Endometrial microvascular endothelial cells (primary cell): ENCODE data around the gene RNU1-4. TPM values are rescaled to one million over a fixed set of nuclear protein-coding genes. Genes with fewer than 3 reads are reported as not detected.
"Not testable (repeated sequence)": the region's sequence is repeated elsewhere in the genome, so short reads cannot be mapped to it uniquely, and the experiment has no call there.

Experiments used
- in situ Hi-C: cut with HindIII; loops from 2 replicates; pipeline ENCODE4 v1.10.0; 2017; ENCODE audit warnings: low sequenced_read_pairs, low pct_unique_long_range_greater_than_20kb; ENCODE audit errors: inconsistent ontology term
- total RNA-seq: library from RNA; depleted of rRNA; stranded (reverse); fragments of >200 nt; gene quantifications from one replicate; pipeline ENCODE4 v1.2.3, GENCODE V29; 2015; ENCODE audit errors: inconsistent ontology term

The RNU1-4 gene
- total RNA-seq, 1 donor from 2014 or later = not detected

DNA sequence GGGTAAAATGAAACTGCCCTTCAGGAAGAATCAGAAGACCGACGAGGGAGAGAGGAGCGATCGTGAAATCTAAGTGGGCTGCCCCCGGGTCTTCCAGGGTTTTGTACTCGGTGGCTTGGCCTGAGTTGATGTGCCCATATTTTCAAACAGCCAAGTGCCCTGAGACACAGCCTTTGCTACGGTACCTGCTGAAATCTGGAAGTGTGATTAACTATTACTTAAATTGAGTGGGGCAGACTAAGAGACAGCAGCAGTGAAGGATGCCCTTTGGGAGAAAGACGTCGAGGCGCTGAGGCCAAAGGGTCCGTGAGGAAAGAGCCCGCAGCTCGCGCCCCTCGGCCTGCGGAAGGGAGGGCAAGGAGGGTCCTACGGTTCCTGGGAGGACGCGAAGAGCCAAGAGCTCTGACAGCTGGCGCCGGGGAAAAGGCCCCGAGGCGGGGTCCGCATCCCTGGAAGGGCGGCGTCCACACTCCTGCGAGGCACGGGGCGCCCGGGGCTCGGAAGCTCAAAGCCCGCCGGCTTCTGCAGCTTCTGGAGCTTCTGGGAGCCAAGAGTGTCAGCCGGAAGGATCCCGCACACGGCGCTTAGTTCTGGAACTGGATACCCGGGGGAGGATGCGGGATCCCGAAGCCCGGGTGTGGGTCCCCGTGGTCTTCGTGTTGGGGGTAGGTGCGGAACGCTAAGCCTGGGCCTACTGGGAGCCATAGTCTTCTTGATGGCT lies 15.4 kb upstream of the RNU1-4 start:
- in situ Hi-C loops = no loop called here

DNA sequence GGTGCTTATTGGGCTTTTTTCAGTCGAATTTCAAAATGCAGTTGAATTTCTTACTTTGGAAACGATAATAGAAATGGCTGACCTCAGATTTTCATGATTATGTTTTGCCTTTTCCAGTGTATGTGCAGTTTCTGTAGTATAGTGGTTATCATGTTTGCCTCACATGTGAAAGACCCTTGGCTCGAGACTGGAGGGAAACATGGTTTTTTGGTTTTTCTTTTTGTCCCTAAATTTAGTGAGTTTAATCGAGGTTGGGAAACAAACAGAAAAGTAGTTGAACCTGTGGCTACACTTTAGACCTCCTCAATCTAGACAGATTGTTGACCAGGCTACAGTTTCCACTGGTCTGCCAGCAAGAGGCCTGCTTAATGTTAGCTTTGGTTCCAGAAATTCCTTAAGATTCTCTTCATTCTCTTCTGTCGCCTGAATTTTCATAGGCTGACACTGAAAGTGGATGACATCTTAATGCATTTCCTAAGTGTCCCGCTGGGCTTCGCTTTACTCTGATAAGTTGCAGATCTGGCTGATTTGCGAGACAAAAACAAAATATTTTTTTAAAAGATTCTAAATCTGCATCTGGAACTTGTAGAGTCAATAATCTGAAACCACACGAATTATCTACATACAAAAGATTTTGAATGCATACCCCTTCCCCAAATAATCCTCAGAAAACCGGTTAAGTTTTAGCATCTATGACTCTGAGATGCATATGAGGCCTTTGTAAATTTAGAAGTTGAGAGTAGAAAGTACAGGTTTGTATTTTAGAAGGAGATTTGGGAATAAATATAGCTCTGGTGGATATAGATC lies 14.7 kb upstream of the RNU1-4 start:
- in situ Hi-C loops = not testable (repeated sequence)

DNA sequence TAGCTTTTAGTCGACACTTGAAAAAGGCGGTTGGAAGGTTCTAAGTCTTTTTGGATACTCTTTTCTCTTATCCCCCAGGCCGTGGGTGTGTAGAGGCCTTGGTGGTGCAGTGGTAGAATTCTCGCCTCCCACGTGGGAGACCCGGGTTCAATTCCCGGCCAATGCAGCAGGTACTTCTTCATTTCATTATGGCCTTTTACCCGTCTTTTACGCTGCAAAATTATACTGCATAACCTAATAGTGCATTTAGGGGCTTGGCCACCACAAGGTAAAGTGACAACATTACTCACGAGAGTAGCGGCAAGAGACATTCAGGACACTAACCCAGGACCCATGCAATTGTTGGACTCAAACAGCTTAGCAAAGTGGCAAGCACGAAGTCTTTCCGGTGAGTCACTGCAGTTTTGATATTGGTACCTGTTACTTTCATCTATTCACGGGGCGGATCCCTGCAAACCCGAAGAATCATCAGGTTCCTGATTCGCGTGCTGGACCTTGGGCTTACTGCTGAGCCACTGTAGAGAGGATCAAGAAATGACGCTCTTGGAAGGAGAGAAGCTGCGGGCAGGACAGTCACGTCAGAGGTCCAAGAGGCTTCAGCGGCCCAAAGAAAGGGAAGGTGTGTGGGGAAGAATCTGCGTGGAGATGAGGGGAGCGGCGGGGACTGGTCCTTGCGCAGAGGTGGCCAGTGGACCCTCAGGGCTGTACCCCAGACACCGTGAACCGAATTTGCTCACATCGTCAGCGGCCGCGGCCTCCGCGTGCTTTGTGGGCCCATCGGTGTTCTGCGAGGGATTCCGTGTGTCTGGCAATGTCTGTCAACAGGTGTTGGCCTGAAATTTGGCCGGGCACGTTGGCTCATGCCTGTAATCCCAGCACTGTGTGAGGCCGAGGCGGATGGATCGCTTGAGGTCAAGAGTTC lies 12.9 kb upstream of the RNU1-4 start:
- in situ Hi-C loops = no loop called here

DNA sequence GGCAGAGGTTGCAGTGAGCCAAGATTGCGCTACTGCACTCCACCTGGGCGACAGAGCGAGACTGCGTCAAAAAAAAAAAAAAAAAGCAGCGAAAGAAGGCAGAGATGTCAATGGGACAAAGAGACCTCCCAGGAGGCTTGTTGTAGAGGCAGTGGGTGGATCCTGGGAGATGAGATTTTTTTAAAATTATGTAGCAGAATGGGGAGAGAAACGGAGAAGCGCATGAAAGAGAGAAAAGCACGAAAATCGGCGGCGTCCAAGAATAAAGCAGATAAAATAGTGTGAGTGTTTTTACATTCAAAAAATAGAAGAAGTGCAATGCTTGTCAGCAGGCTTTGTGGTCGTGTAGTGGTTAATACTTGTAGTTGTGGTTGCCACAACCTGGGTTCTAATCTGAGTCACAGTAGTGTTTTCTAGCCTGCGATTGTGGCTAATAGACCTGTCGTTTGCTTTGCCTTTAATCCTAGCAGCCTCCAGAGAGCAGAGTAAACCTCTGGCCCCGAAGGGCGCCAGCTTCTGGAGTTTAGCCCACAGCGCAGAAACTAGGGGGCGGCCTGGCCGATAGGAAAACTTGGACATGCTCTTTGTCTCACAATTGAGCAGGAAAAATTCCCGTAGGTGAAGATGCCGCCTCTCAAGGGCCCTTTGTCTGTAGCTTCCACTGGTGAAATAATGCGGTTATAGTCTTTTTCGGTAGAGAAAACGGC lies 11.9 kb upstream of the RNU1-4 start:
- in situ Hi-C loops = not testable (repeated sequence)

DNA sequence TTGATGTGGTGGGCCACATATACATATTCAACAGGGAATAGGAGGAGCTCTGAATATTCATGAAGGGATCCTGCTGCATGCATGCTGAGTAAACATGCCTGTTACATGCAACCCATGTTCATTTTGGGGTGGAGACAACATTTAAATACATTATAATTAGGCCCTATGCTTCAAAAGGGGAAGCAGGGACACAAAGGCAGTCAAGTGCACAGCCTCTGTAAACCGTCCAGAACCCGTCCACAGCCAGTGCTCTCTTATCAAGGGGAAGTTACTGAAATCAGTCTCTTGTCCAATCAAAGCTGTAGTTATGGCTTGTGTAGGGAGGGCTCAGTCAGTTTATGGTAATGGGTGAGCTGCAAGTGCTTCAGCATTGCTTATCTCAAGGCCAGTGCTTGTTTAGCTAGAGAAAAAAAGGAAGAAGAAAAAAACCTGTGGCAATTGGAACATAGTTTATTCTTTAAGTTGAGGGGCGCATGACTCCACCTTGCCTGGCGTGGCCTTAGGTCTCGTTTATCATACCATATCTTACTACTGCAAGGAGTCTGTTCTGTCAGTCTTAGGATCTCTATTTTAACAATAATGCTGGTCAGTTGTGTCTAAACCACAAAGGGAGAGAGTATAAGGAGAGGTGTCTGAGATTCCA lies 7.9 kb upstream of the RNU1-4 start:
- in situ Hi-C loops = not testable (repeated sequence)

DNA sequence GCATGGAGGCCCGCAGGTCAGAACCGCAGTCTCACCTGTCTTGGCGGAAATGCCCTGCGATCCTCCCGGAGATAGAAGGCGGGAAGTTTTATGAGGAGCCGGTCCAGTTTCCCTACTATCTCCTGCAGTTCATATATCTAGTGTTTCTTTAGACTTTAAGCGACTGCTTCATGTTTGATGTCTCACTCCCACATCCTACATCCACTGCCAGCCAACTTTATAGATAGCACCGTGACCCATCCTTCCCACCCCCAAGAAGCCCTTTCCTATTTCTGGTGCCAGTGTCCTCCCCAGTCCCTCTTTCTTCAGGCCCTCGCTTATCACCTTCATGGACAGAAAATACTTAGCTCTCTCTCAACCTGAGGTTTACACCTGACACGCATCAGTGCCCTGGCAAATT lies 914 bp downstream of the RNU1-4 start:
- in situ Hi-C loops = not testable (repeated sequence)

DNA sequence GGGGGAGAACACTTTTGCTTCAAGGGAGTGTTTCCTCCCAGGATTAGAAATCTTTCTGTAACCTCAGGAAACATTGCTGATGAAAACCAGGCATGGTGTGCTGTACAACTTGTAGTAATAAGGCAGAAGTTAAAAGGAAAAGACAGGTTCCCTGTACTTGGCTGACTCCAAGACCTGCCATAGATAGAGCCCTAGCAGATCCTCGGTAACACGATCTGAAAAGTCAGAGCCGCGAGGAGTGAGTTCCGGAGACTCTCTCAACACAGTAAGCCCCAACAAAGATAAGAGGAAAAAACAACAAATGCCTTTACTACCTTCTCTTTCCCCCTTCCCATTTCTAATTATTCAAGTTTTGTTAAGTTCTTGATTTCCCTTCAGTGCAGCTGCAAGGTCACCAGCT lies 7.3 kb downstream of the RNU1-4 start:
- in situ Hi-C loops = not testable (repeated sequence)

DNA sequence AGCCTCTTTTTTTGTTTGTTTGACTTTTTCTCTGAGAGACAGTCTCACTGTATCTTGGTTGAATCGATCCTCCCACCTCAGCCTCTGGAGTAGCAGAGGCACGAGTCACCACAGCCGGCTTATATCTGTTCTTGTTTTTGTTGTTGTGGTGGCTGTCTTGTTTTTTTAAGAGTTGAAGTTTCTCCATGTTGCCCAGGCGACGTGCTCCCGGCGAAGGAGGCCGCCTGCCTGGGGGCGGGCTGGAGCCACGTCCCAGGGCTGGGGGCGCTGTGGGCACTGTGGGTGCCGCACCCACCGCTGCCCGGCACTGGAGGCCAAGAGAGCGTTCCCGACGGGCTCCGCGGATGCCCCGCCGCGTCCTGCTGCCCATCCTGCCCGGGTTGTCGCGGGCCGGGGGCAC lies 8.4 kb downstream of the RNU1-4 start:
- in situ Hi-C loops = not testable (repeated sequence)

DNA sequence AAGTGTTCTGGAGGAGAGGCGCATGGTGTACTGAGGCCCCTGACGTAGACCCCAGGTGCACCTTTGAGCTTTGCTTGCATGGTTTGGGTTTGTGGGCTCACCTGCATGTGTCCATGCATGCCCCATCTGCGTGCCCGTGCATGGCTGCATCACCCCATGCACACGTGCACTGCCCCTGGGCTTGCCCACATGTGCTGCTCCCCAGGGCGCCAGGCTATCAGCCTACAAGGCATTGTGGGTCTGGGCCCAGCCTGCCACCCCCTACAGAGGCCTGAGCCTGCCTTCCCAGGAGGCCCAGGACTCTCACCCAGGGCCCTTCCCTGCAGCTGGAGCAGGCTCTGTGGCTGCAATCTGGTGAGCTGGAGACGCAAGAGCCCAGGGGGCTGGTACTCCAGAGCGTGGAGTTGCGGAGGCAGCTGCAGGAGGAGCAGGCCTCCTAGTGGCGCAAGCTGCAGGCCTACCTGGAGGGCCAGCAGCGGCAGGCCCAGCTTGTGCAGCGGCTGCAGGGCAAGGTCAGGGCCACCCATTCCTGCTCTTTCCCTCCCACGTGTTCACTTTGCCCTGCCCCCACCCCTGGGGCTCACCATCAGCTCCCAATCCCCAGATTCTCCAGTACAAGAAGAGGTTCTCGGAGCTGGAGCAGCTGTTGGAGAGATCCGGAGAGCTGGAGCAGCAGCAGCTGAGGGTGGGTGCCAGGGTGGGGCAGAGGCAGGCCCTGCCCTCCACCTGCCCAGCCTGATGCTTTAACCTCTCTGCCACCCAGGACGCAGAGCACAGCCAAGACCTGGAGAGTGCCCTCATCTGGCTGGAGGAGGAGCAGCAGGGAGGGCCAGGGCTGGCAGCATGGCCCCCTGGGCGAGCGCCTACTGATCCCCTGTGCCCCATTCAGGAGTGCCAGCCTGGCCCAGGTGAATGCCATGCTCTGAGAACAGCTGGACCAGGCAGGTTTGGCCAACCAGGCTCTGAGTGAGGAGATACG lies 9.9 kb downstream of the RNU1-4 start:
- in situ Hi-C loops = not testable (repeated sequence)

DNA sequence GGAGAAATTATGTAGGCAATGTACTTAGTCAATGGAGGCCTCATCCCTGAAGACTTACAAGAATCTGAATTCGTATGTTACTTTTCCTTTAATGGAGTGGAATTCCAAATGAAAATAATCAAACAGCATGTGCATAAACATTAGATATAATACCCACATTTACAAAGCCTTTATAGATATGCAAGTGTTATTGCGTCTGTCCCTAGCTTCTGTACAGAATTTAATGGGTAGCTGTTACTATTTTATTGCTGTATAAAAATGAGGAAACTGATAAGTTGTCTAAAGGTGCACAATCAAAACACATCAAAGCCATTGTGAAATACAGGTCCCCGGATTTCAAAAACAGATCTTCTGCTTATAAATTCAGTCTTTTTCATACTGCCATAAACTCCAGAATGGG lies 12.5 kb downstream of the RNU1-4 start:
- in situ Hi-C loops = not testable (repeated sequence)

DNA sequence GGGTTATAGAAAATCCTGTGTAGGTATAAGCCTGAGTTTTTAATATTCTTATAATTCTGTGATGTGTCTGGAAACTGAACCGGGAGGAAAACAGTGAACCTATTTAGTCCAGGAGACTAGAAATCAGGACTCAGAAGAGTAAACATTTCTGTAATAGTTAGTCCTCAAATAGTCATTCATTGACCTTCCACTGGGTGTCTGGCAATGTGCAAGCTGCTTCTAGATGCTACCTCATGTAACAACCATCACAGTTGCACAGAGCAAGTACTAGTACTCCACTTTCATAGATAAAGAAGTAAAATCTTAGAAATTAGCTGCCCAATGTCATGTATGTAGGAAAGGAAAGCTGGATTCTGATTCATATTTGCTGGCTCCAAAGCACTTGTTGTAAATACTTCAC lies 15.1 kb downstream of the RNU1-4 start:
- in situ Hi-C loops = not testable (repeated sequence)

DNA sequence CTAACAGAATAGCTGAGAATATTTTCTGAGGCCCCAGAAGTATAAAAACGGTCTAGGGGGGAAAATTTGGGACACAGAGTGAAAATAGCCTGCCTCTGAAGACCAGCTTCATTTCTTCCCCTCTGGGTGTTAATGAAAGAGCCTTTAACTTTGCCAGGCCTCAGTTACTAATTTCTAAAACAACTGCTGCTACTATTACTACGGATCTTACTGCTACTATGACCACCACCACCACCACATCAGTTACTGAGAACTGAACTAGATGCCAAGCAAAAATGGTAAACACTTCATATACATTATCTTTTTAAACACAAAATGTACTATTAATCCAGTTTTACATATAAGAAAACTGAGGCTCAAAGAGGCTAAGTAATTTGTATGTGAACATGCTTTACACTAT lies 15.6 kb downstream of the RNU1-4 start:
- in situ Hi-C loops = not testable (repeated sequence)

DNA sequence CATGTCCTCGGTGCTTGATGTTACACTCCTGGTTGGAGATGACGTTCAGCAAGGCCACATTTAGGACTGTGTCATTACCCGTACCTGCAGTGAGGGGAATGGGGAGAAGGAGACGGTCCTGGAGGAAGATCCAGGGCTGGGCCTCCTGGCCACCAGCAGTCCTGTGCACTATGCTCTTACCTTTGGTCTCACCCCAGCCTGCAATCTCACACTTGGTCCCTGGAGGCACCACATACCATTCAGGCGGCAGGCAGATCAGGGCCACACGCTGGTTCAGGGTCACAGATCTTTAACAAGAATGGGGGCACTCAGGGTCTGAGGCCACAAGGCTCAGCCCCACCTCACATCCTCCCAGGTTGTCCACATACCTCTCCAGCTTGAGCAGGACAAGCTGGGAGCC lies 17.3 kb downstream of the RNU1-4 start:
- in situ Hi-C loops = not testable (repeated sequence)

DNA sequence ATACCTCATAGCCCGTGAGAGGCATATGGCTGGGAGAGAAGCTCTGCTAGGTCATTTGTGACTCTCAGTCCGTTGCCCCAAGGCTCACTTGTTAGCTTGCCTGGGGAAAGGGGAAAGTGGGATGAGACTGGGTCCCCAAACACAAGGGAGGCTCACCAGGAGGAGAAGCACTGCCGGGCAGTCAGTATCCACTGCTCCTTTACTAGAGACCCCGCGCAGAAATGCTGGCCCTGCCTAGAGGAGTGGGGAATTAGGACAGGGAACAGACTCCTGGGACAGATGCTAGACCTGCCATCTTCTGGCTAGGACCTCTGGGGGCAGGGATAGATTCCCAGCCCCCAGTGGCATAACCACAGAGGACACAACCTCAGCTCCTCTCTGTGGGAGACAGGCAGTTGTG lies 17.7 kb downstream of the RNU1-4 start:
- in situ Hi-C loops = not testable (repeated sequence)

DNA sequence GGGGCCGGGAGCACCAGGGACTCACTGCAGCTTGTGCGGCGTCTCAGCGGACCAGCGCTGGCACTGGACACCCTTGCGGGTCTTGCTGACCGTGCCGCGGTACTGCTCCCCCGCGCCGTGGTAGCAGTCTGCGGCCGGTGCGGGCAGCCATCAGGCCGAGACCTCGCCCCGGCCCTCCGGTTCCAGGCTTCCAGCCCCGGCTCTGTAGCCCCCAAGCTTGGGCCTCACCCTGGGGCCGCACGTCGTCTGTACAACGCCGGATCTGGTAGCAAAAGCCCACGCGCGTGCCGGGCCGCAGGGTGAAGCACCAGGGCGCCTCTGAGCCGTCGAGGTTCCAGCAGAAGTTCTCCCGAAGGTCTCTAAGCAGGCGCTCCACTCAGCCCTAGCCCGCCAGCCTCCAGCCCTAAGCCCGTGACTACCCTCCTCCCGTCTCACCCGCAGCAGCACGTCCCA lies 18.8 kb downstream of the RNU1-4 start:
- in situ Hi-C loops = not testable (repeated sequence)

DNA sequence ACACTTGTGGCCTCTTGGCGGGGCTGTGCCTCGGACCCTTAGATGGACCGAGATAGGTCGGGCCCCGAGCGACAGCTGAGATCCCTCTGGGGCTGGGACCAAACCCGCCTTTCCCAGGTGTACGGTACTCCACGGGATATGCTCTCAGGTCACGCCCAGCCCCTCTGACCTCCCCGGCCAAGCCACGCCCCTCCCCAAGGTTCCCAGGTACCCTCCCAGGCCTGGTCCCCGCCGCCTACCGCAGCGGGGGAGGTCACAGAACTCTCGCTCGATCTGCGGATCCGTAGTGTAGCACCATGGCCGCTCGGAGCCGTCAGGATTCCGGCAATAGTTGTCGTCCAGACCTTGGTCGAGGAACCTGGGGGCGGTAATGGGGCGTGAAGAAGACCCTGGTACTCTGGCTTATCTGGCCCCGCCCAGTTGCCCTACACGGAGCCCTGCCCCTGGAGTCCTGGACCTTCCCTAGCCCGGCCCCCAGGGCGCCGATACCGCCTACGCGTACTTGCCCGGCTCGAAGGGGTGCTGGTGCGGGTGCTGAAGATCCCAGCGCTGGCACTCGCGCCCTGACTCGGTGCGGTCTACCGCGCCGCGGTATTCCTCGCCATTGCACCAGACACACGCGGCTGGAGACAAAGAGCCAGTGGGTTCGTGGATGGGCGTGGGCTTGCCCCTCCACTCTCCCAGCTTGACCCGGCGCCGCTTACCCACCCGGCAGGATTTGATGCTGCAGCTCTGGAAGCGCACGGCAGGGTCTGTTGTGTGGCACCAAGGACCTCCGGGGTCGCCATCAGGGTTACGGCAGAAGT lies 19.5 kb downstream of the RNU1-4 start:
- in situ Hi-C loops = not testable (repeated sequence)

DNA sequence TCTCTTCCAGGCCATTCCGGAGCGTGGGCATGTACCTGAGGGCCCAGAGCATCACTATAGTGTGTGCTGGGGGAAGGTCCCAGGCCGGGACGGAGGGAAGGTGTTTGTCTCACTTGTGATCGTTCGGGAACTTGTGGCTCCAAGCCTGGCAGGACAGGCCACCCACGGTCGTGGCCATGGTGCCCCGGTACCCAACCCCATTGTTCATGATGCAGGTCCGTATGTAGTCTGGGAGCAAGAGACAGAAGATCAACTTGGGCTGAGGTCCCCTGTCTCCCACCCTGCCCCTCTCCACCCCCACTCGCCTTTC lies 20.1 kb downstream of the RNU1-4 start:
- in situ Hi-C loops = not testable (repeated sequence)
